Vagina (tissue), 2 donors: ENCODE data around the gene ZNF501. TPM values are rescaled to one million over a fixed set of nuclear protein-coding genes. Genes with fewer than 3 reads are reported as not detected.

ENCODE experiments used
- DNase-seq, 2 donors: peaks; one replicate each; pipeline ENCODE4 v3.0.0-alpha.2; 2017; ENCODE audit errors: extremely low spot score in 2 of 2
- H3K27ac ChIP-seq: fragments of 200-600 bp; sonication (generic); one replicate; pipeline ENCODE4 v1.5.1; 2019
- H3K27me3 ChIP-seq: fragments of 200-600 bp; sonication (generic); one replicate; pipeline ENCODE4 v1.5.1; 2019
- H3K36me3 ChIP-seq, 2 donors: fragments of 200-600 bp; sonication (generic); one replicate each; pipeline ENCODE4 v1.5.1; 2017 to 2019
- H3K4me1 ChIP-seq: fragments of 200-600 bp; sonication (generic); one replicate; pipeline ENCODE4 v1.5.1; 2019
- H3K4me3 ChIP-seq, 2 donors: fragments of 200-600 bp; sonication (generic); 1 replicate in 1 of 2; 2 replicates in 1 of 2; pipeline ENCODE4 v1.5.1; 2016 to 2019
- H3K9me3 ChIP-seq: fragments of 200-600 bp; sonication (generic); one replicate; pipeline ENCODE4 v1.5.1; 2019
- CTCF ChIP-seq, 3 experiments: fragments of 450-650 bp in 2 of 3; fragments of 200-600 bp in 1 of 3; sonication (generic) in 1 of 3; IDR thresholded peaks; one replicate each; pipeline ENCODE4 v1.5.1; 2017 to 2019; ENCODE audit warnings: antibody characterized with exemption in 3 of 3, mild to moderate bottlenecking in 2 of 3, moderate library complexity in 2 of 3
- POLR2A ChIP-seq, 2 donors: fragments of 450-650 bp; IDR thresholded peaks; one replicate each; pipeline ENCODE4 v1.6.1; 2017; ENCODE audit warnings: antibody characterized with exemption in 2 of 2, mild to moderate bottlenecking in 2 of 2, moderate library complexity in 2 of 2
- POLR2AphosphoS5 ChIP-seq, 2 donors: sonication (generic); formaldehyde crosslinking; IDR thresholded peaks; one replicate each; pipeline ENCODE4 v1.9.0; 2017; ENCODE audit warnings: antibody characterized with exemption in 2 of 2, mild to moderate bottlenecking in 2 of 2, low read depth in 1 of 2; ENCODE audit not compliant: insufficient read depth in 1 of 2
- intact Hi-C: fragments of 100-400 bp; cut with DNase I; formaldehyde crosslinking; loops from one replicate; pipeline ENCODE4 v1.15.1; 2023
- total RNA-seq: library from RNA; depleted of rRNA; stranded (reverse); fragments of >200 nt; gene quantifications from one replicate; pipeline ENCODE4 v1.2.3, GENCODE V29; 2016

The ZNF501 gene
- total RNA-seq, 1 donor from 2014 or later, result 2.7 TPM

- Histone ChIP-seq H3K4me1 (no peaks in the 10 kb centered on the region), H3K27ac (no peak within 1 kb of the TSS), H3K27me3 (no peaks in the 10 kb centered on the region), H3K36me3 (peaks cover 0 to 3% of the 10 kb centered on the region in 2 donors), H3K9me3 (peaks cover 2% of the 10 kb centered on the region), H3K4me3 (peak within 1 kb of the TSS; percentile 69 to 78)
- DNase-seq, result no peak
- TF ChIP-seq POLR2AphosphoS5 (IDR thresholded peaks at IDR 0.05; ENCODE audit: insufficient read depth in 1 of 2, low read depth in 1 of 2) (peak; percentile 72 to 80), POLR2A (IDR thresholded peaks at IDR 0.05) (no peak), CTCF (IDR thresholded peaks at IDR 0.05) (peak in 1 of 3 experiments; percentile 15)
- intact Hi-C loops, result no loop called here
Measured at GRCh38 chr3:44712455-44713075, 16.9 kb upstream of the ZNF501 start, which contains the start of gene ZNF502. ZNF502 (plus strand) TSS chr3:44712660; CDS start chr3:44720262, 7,602 bp downstream.

GRCh38 chr3:44721231-44722102 is 8.0 kb upstream of the ZNF501 start:
- Histone ChIP-seq H3K4me1 (no peaks in the 10 kb centered on the region), H3K4me3 (peak overlapping the region in 1 of 2 donors; percentile 7), H3K27me3 (no peaks in the 10 kb centered on the region), H3K36me3 (peaks cover 0 to 52% of the 10 kb centered on the region in 2 donors), H3K9me3 (peaks cover 76% of the 10 kb centered on the region), H3K27ac (no peak overlapping the region)
- intact Hi-C loops, result no loop called here
- TF ChIP-seq POLR2A (IDR thresholded peaks at IDR 0.05), result no peak
- no peak for TF ChIP-seq POLR2AphosphoS5 (IDR thresholded peaks at IDR 0.05; ENCODE audit: insufficient read depth in 1 of 2, low read depth in 1 of 2)
- TF ChIP-seq CTCF (IDR thresholded peaks at IDR 0.05), result no peak
- DNase-seq, result no peak

GRCh38 chr3:44722103-44722401 is 7.4 kb upstream of the ZNF501 start:
- Histone ChIP-seq H3K9me3 (peaks cover 76% of the 10 kb centered on the region), H3K27me3 (no peaks in the 10 kb centered on the region), H3K4me1 (no peaks in the 10 kb centered on the region), H3K27ac (no peak overlapping the region), H3K4me3 (no peak overlapping the region), H3K36me3 (peaks cover 0 to 52% of the 10 kb centered on the region in 2 donors)
- no peak for DNase-seq
- intact Hi-C loops, result no loop called here
- TF ChIP-seq POLR2AphosphoS5 (IDR thresholded peaks at IDR 0.05; ENCODE audit: insufficient read depth in 1 of 2, low read depth in 1 of 2) (no peak), POLR2A (IDR thresholded peaks at IDR 0.05) (no peak), CTCF (IDR thresholded peaks at IDR 0.05) (no peak)

GRCh38 chr3:44734646-44735168 is 5.3 kb downstream of the ZNF501 start:
- Histone ChIP-seq H3K27me3 (no peaks in the 10 kb centered on the region), H3K27ac (no peak overlapping the region), H3K4me1 (peaks cover 9% of the 10 kb centered on the region), H3K9me3 (peaks cover 53% of the 10 kb centered on the region), H3K36me3 (peaks cover 3 to 55% of the 10 kb centered on the region in 2 donors), H3K4me3 (no peak overlapping the region)
- no peak for TF ChIP-seq CTCF (IDR thresholded peaks at IDR 0.05)
- no peak for TF ChIP-seq POLR2AphosphoS5 (IDR thresholded peaks at IDR 0.05; ENCODE audit: insufficient read depth in 1 of 2, low read depth in 1 of 2)
- TF ChIP-seq POLR2A (IDR thresholded peaks at IDR 0.05), result no peak
- intact Hi-C loops, result no loop called here
- no peak for DNase-seq
